ENCODE data around the gene MLXIP.

The MLXIP gene

DNA sequence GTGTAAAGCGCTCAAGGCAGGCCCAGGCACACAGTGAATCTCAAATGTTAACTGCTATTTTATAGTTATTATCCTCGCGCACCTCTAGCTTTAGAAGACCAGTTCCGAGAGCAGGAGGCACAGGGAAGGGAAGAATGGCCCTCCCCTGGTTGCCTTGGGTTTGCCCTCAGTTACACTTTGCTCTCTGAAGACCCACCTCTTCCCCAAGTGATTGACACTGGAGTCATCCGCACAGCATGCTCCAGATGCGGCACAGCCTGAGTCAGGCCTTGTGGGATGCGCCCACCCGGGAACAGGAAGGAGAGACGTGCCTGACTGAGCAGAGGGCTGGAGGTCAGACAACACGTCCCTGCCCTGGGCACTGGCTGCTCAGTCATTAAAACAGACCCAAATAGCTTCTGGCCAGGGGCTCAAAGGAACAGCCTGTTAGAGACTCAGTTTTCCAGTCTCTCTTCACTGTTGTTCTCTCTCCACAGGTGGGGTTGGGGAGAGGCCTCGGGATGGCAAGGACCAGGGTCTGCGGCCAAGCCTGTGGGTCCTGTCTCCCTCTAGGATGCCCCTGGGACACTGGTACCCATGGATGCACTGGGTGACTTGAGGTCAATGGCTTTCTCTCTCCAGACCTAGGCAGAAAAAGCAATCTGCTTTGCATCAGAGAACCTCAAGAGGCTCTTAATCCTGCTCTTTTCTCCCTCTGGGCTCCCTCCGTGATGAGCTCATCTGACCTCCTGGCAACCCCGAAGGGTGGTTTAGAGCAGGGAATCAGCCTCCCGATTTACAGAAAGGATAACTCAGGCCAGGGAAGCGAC lies 13.6 kb upstream of the MLXIP start:
- DNase-seq (ENCODE audit: low read depth, low spot score): peak; percentile 82
- in situ Hi-C loops (cut with HindIII; ENCODE audit: low sequenced_read_pairs): no loop called here
- no peak for TF ChIP-seq CTCF (IDR thresholded peaks at IDR 0.05; ENCODE audit: low read depth, low read length)
- H3K4me3 ChIP-seq (ENCODE audit: low read depth, low read length): no peak overlapping the region

DNA sequence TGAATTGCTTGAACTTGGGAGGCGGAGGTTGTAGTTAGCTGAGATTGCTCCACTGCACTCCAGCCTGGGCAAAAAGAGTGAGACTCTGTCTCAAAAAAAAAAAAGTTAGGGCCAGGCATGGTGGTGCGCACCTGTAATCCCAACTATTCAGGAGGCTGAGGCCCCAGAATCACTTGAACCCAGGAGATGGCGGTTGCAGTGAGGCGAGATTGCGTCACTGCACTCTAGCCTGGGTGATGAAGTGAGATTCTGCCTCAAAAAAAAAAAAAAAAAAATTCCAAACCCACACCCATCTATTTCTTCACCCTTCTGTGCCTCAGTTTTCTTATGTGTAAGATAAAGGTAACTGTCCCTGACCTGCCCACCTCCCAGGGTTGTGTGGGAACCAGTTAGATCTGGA lies 11.0 kb upstream of the MLXIP start:
- DNase-seq (ENCODE audit: low read depth, low spot score): no peak
- no peak overlapping the region for H3K4me3 ChIP-seq (ENCODE audit: low read depth, low read length)
- no peak for TF ChIP-seq CTCF (IDR thresholded peaks at IDR 0.05; ENCODE audit: low read depth, low read length)
- in situ Hi-C loops (cut with HindIII; ENCODE audit: low sequenced_read_pairs): no loop called here

DNA sequence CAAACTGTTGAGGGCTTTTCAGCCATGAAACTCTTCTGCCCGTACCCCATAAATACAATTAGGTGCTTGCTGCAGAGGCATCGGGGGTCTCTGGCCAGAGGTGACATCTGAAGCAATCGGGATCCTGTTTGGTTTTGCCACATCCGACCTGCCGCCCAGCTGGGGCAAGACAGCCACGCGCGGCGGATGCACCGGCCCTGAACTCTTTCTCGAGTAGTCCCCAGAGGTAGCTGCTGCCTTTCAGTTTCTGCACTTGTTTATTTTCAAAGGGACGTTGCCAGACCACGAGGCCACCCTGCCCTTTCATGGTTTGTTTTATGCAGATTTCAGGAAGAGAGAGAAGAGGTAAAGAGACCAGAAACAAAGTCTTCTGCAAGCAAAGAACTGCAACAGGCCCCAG lies 10.6 kb upstream of the MLXIP start:
- in situ Hi-C loops (cut with HindIII; ENCODE audit: low sequenced_read_pairs): no loop called here
- no peak for TF ChIP-seq CTCF (IDR thresholded peaks at IDR 0.05; ENCODE audit: low read depth, low read length)
- H3K4me3 ChIP-seq (ENCODE audit: low read depth, low read length): no peak overlapping the region
- peak; percentile 86 for DNase-seq (ENCODE audit: low read depth, low spot score)

GRCh38 chr12:122072031-122072970 lies 6.3 kb upstream of the MLXIP start:
- H3K4me3 ChIP-seq (ENCODE audit: low read depth, low read length): no peak overlapping the region
- no peak for TF ChIP-seq CTCF (IDR thresholded peaks at IDR 0.05; ENCODE audit: low read depth, low read length)
- in situ Hi-C loops (cut with HindIII; ENCODE audit: low sequenced_read_pairs): no loop called here
- DNase-seq (ENCODE audit: low read depth, low spot score): peak; percentile 95

DNA sequence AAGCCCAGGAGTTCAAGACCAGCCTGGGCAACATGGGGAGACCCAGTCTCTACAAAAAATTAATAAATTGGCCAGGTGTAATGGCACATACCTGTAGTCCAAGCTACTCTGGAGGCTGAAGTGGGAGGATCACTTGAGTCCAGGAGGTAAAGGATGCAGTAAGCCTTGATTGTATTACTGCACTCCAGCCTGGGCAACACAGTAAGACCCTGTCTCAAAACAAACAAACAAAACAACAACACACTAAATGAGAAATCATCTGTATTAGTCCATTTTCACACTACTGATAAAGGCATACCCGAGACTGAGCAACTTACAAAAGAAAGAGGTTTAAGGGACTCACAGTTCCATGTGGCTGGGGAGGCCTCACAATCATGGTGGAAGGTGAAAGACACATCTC lies 4.7 kb upstream of the MLXIP start:
- in situ Hi-C loops (cut with HindIII; ENCODE audit: low sequenced_read_pairs): no loop called here
- no peak for TF ChIP-seq CTCF (IDR thresholded peaks at IDR 0.05; ENCODE audit: low read depth, low read length)
- no peak for DNase-seq (ENCODE audit: low read depth, low spot score)
- no peak overlapping the region for H3K4me3 ChIP-seq (ENCODE audit: low read depth, low read length)

GRCh38 chr12:122076743-122077495 lies 1.6 kb upstream of the MLXIP start:
- TF ChIP-seq CTCF (IDR thresholded peaks at IDR 0.05; ENCODE audit: low read depth, low read length): no peak
- in situ Hi-C loops (cut with HindIII; ENCODE audit: low sequenced_read_pairs): no loop called here
- no peak for DNase-seq (ENCODE audit: low read depth, low spot score)
- H3K4me3 ChIP-seq (ENCODE audit: low read depth, low read length): no peak overlapping the region

Data from astrocyte of the spinal cord (primary cell).